Kidney (tissue), 22 donors: Measurements from ENCODE around the gene PIP4K2A. TPM values are rescaled to one million over a fixed set of nuclear protein-coding genes. Genes with fewer than 3 reads are reported as not detected.
A peak's percentile ranks its signal among the peaks of the same experiment; 100 is the strongest.

Experiments
- DNase-seq, 5 donors: peaks; one replicate each; pipeline ENCODE4 v3.0.0-alpha.2; 2013 to 2020
- FAIRE-seq: peaks from 2 replicates; lab custom pipeline; 2012; peaks lifted over from hg19 to GRCh38; lab: Jason Lieb, UNC
- H3K27ac ChIP-seq, 2 donors: one replicate each; pipeline ENCODE4 v1.7.0; 2013; ENCODE audit warnings: low read depth in 2 of 2, low read length in 2 of 2, inconsistent platforms in 1 of 2
- H3K27me3 ChIP-seq: one replicate; pipeline ENCODE4 v1.7.1; 2013; ENCODE audit warnings: low read length, inconsistent platforms; ENCODE audit not compliant: control insufficient read depth, insufficient read depth
- H3K36me3 ChIP-seq, 3 donors: one replicate each; pipeline versions ENCODE4 v1.7.0 to v1.7.1; 2013; ENCODE audit warnings: low read length in 3 of 3, control low read depth in 1 of 3, inconsistent platforms in 1 of 3; ENCODE audit not compliant: insufficient read depth in 3 of 3, control insufficient read depth in 2 of 3
- H3K4me1 ChIP-seq, 3 donors: one replicate each; pipeline versions ENCODE4 v1.7.0 to v1.7.1; 2013; ENCODE audit warnings: low read length in 3 of 3, inconsistent platforms in 1 of 3, low read depth in 1 of 3; ENCODE audit not compliant: control insufficient read depth in 2 of 3, insufficient read depth in 2 of 3
- H3K4me3 ChIP-seq, 3 donors: one replicate each; pipeline versions ENCODE4 v1.7.0 to v1.8.1; 2013; ENCODE audit warnings: low read length in 3 of 3, control low read depth in 1 of 3, inconsistent platforms in 1 of 3
- H3K9ac ChIP-seq, 3 donors: one replicate each; pipeline versions ENCODE4 v1.7.0 to v1.7.1; 2013; ENCODE audit warnings: low read length in 3 of 3, control low read depth in 1 of 3, inconsistent platforms in 1 of 3
- H3K9me3 ChIP-seq, 3 donors: one replicate each; pipeline versions ENCODE4 v1.7.0 to v1.7.1; 2013; ENCODE audit warnings: low read length in 3 of 3, control low read depth in 1 of 3, inconsistent platforms in 1 of 3; ENCODE audit not compliant: control insufficient read depth in 2 of 3, insufficient read depth in 1 of 3
- intact Hi-C: fragments of 100-400 bp; cut with DNase I; formaldehyde crosslinking; loops from one replicate; pipeline ENCODE4 v1.11.1; 2022
- long read RNA-seq, 10 donors: library from polyadenylated mRNA in 1 of 10; unstranded in 1 of 10; transcript quantifications; one replicate each; pipeline ENCODE4 v2.0.0 and lab custom pipeline, GENCODE V29; 2021 to 2026
- polyA plus RNA-seq: library from polyadenylated mRNA; stranded (reverse); fragments of 350-450 nt; fragmentation: Illumina TruSeq; extraction: RNeasy Lipid Tissue Mini Kit (QIAGEN cat#74804); gene quantifications from one replicate; pipeline ENCODE4 v1.2.3, GENCODE V29; 2014; ENCODE audit warnings: low read depth, low replicate concordance; ENCODE audit not compliant: insufficient read depth
- total RNA-seq: library from RNA; stranded (reverse); fragmentation: NEBNext Ultra II Directional; extraction: Animal tissue kit (Norgen Biotek cat#: 25700); gene quantifications from one replicate; pipeline ENCODE4 v1.2.1, GENCODE V29; 2021
- TF ChIP-seq, protein P1 (sequence below): IDR thresholded peaks from 3 replicates; pipeline ENCODE4 v1.5.1; 2012; ENCODE audit warnings: mild to moderate bottlenecking, moderate library complexity, borderline replicate concordance; ENCODE audit not compliant: insufficient read depth; ENCODE audit errors: extremely low read depth
- donor health status: control.
- donor health status: control.
- donor health status: control.
- donor health status: control.
- donor health status: control.
- donor health status: DM: yes; HTN: yes; CAD: no.
- donor health status: Normal renal cell carcinoma (clear cell type).

The PIP4K2A gene
- total RNA-seq: 54.6 TPM
- polyA plus RNA-seq: 12.2 TPM
- long read RNA-seq, donor 1, transcript PIP4K2A-202 (10 exons, 3,802 nt): major isoform, 7 of 7 reads
- long read RNA-seq, donor 1, partial matches to known transcripts: 0 of 7 reads
- long read RNA-seq, donor 1, other reads (novel, unspliced or antisense): 0 of 7 reads
- long read RNA-seq, donor 2, partial matches to known transcripts: 0 of 4 reads
- long read RNA-seq, donor 2, other reads (novel, unspliced or antisense): 0 of 4 reads
- long read RNA-seq, donor 3, transcript PIP4K2A-202 (10 exons, 3,802 nt): major isoform, 5 of 5 reads
- long read RNA-seq, donor 3, partial matches to known transcripts: 0 of 5 reads
- long read RNA-seq, donor 3, other reads (novel, unspliced or antisense): 0 of 5 reads
- long read RNA-seq, donor 4, partial matches to known transcripts: 0 of 3 reads
- long read RNA-seq, donor 4, other reads (novel, unspliced or antisense): 0 of 3 reads
- long read RNA-seq, donor 5: 0 reads
- long read RNA-seq, donor 6, partial matches to known transcripts: 0 of 3 reads
- long read RNA-seq, donor 6, other reads (novel, unspliced or antisense): 0 of 3 reads
- long read RNA-seq, donor 7, transcript PIP4K2A-202 (10 exons, 3,802 nt): major isoform, 6 of 17 reads
- long read RNA-seq, donor 7, partial matches to known transcripts: 5 of 17 reads
- long read RNA-seq, donor 7, other reads (novel, unspliced or antisense): 6 of 17 reads
- long read RNA-seq, donor 8, partial matches to known transcripts: 0 of 3 reads
- long read RNA-seq, donor 8, other reads (novel, unspliced or antisense): 0 of 3 reads
- long read RNA-seq, donor 9, partial matches to known transcripts: 0 of 2 reads
- long read RNA-seq, donor 9, other reads (novel, unspliced or antisense): 0 of 2 reads
- long read RNA-seq, donor 10, partial matches to known transcripts: 0 of 2 reads
- long read RNA-seq, donor 10, other reads (novel, unspliced or antisense): 0 of 2 reads

GRCh38 chr10:22714479-22715289 lies at the start of gene PIP4K2A:
TSS of gene PIP4K2A (minus strand) at chr10:22714578. CDS start at chr10:22714326, 252 bp downstream.
- FAIRE-seq: no peak
- TF ChIP-seq, protein P1, sequence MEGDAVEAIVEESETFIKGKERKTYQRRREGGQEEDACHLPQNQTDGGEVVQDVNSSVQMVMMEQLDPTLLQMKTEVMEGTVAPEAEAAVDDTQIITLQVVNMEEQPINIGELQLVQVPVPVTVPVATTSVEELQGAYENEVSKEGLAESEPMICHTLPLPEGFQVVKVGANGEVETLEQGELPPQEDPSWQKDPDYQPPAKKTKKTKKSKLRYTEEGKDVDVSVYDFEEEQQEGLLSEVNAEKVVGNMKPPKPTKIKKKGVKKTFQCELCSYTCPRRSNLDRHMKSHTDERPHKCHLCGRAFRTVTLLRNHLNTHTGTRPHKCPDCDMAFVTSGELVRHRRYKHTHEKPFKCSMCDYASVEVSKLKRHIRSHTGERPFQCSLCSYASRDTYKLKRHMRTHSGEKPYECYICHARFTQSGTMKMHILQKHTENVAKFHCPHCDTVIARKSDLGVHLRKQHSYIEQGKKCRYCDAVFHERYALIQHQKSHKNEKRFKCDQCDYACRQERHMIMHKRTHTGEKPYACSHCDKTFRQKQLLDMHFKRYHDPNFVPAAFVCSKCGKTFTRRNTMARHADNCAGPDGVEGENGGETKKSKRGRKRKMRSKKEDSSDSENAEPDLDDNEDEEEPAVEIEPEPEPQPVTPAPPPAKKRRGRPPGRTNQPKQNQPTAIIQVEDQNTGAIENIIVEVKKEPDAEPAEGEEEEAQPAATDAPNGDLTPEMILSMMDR: no peak
- intact Hi-C loops: no loop called here
- no peaks in the 10 kb centered on the region for H3K36me3 ChIP-seq
- DNase-seq: peak in 4 of 5 donors; percentile 61 to 91 (median 83)
- H3K4me1 ChIP-seq: peaks cover 0 to 15% (median 3%) of the 10 kb centered on the region in 3 donors
- peak within 1 kb of the TSS; percentile 56 to 78 (median 58) for H3K9ac ChIP-seq
- H3K4me3 ChIP-seq: peak within 1 kb of the TSS; percentile 75 to 88 (median 81)
- H3K9me3 ChIP-seq: no peaks in the 10 kb centered on the region
- H3K27ac ChIP-seq: peak within 1 kb of the TSS; percentile 82 to 85
- H3K27me3 ChIP-seq: no peaks in the 10 kb centered on the region

GRCh38 chr10:22761569-22762220 lies 47.3 kb upstream of the PIP4K2A start:
- no peak for DNase-seq
- no peaks in the 10 kb centered on the region for H3K27me3 ChIP-seq
- no peak overlapping the region for H3K27ac ChIP-seq
- no peak for FAIRE-seq
- peaks cover 0 to 12% (median under 1%) of the 10 kb centered on the region in 3 donors for H3K4me1 ChIP-seq
- intact Hi-C loops: no loop called here
- H3K36me3 ChIP-seq: no peaks in the 10 kb centered on the region
- no peak overlapping the region for H3K9ac ChIP-seq
- TF ChIP-seq, protein P1: no peak
- no peaks in the 10 kb centered on the region for H3K9me3 ChIP-seq
- no peak overlapping the region for H3K4me3 ChIP-seq

GRCh38 chr10:22760025-22760424 lies 45.6 kb upstream of the PIP4K2A start:
- Histone ChIP-seq H3K27me3 (no peaks in the 10 kb centered on the region), H3K9me3 (no peaks in the 10 kb centered on the region), H3K4me1 (peaks cover 0 to 7% (median 0%) of the 10 kb centered on the region in 3 donors), H3K27ac (no peak overlapping the region), H3K4me3 (no peak overlapping the region), H3K9ac (no peak overlapping the region), H3K36me3 (no peaks in the 10 kb centered on the region)
- TF ChIP-seq, protein P1: no peak
- FAIRE-seq (no peak), DNase-seq (no peak)
- intact Hi-C loops: no loop called here
